GM21390 (cell line): ENCODE data around the gene WBP1L.
"Not testable (repeated sequence)": the region's sequence is repeated elsewhere in the genome, so short reads cannot be mapped to it uniquely, and the experiment has no call there.

Experiments used
- ATAC-seq: cut with Tn5 transposase; IDR thresholded peaks from one replicate; pipeline ENCODE4 v1.9.1; 2021; ENCODE audit not compliant: unreplicated experiment

Gene WBP1L

DNA sequence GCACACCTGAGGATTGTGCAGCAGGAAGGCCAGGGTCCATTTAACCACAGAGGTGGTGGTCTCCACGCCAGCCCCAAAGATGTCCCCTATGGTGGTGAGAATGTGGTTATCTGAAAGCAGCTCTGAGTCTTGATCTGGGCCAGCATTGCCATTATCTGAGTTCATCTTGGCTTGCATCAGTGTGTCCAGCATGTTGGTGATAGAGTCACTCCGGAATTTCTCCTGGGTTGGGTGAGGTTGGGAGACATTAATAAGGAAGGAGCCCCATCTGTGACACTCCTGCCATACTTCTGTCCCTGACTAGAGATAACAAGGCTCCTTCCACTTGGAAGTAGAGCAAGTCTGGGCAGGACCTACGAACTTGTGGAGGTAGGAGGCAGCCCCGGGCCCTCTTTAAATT lies 89.2 kb downstream of the WBP1L start:
- no peak for ATAC-seq

DNA sequence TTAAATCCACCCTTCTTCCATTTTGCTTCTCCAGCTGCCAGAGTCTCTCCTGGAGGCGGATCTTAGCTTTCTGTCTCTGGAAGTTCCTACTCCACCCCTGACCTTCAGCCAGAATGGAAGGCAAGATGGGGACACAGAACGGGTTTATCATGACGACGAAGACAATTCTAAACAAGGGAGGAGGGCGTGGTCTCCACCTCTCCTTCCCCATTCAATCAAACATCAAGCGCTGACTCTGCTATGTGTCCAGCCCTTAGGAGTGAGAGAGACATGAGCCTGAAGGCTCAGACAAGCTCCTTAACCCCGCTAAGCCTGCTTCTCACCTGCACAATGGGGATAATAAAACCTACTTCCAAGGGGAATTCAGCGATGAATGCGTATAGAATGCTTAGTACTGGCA lies 90.4 kb downstream of the WBP1L start:
- ATAC-seq = no peak

DNA sequence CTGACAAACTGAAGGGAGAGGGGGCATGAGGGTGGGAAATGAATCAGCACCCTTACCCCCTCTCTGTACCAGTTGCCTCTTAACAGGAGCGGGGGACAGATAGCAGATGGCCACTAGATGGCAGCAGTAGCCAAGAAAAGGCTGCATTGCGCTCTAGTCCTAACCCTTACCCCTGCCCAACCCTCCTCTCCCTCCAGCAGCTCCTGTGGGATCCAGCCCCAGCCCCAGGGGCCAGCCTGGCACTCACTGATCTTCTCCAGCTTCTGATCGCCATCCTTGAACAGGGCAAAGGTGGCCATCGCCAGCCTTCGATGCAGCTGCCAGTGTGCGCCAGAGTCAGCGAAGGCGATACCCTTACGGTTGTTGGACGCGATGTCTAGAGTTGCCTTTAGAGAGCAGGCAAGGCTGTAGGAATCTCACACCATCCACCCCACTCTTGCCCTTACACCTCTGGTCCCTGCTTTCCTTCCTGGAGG lies 91.3 kb downstream of the WBP1L start:
- peak; percentile 70 for ATAC-seq

DNA sequence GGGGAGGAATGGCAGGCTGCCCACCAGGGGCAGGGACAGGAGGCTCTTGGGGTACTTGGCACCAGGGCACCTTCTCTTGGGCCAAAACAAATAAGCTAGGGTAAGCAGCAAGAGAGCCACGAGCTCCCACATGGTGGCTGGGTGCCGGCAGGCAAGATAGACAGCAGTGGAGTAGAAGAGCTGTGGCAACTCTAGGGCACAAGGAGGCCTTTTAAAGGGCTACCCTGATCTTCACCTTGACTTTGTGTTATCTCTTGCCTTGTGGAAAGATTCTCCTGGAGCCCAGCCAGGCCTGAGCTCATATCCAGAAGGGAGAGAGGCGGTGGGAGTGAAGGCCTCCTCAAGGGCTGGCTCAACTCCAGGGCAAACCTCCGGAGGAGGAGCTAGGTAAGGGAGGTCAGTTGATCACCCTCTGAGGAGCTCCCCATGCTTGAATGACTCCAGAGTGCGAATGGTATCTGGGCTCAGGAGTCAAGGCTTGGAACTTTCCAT lies 93.5 kb downstream of the WBP1L start, which contains the start of gene CYP17A1:
Gene CYP17A1 (minus strand): TSS at position 184 of the 492 bp plus-strand sequence. CDS start 52 bp downstream, at position 132.
- no peak for ATAC-seq

DNA sequence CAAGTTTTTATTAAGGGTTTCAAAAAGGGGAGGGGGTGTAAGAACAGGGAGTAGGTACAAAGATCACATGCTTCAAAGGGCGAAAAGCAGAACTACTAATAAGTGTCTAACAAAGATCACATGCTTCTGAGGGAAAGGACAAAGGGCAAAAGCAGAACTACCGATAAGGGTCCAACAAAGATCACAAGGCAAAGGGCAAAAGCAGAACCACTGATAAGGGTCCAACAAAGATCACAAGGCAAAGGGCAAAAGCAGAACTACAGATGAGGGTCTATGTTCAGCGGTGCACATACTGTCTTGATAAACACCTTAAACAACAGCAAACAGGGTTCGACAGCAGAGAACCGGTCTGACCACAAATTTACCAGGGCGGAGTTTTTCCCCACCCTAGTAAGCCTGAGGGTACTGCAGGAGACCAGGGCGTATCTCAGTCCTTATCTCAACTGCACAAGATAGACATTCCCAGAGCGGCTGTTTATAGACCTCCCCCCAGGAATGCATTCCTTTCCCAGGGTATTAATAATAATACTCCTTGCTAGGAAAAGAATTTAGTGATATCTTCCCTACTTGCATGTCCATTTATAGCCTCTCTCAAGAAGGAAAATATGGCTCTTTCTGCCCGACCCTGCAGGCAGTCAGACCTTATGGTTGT lies 94.7 kb downstream of the WBP1L start:
- not testable (repeated sequence) for ATAC-seq

DNA sequence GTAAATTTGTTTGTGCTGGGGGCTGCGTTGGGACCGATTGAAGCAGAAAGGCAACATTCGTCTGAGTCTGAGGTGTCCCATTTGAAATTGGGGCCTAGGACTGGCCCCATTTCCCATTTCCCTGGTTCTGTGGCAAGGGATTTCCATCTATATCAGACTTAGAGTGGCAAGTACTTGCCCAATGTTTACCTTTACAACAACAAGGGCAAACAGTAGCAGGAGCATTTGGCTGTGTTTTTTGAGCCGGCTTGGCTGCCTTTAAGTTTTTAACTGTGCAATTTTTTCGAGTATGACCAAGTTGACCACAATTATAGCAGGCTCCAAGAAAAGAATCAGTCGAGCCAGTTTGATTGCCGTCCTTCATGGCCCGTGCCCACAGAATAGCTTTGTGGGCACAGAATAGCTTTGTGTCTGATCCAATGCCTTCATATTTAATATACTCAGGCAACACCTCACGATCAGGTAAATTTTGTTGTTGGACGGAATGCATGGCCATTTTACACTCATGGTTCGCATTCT lies 98.1 kb downstream of the WBP1L start:
- no peak for ATAC-seq

DNA sequence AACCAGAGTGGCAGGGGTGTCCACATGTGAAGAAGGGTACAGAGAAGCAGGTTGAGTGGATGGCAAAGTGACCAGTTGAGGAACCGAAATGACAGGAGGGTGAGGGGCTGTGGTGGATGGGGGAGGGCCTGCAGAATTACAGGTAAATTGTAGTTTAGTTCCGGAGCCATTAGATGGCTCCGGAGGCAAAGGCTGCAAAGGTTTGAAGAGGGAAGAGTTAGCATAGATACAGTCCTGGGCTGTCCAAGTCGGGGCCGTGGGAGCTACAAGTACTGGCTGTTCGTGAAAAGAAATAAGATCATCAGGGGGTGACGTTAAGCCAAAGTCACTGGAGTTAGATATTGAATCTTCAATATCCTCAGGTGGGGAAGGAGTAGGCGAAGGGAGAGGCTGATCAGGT lies 99.4 kb downstream of the WBP1L start:
- ATAC-seq = not testable (repeated sequence)

DNA sequence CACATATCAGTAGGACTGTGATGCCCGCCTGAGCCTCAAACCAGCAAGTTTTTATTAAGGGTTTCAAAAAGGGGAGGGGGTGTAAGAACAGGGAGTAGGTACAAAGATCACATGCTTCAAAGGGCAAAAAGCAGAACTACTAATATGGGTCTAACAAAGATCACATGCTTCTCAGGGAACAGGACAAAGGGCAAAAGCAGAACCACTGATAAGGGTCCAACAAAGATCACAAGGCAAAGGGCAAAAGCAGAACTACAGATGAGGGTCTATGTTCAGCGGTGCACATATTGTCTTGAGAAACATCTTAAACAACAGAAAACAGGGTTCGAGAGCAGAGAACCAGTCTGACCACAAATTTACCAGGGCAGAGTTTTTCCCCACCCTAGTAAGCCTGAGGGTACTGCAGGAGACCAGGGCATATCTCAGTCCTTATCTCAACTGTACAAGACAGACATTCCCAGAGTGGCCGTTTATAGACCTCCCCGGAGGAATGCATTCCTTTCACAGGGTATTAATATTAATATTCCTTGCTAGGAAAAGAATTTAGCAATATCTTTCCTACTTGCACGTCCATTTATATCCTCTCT lies 100.5 kb downstream of the WBP1L start:
- ATAC-seq = not testable (repeated sequence)

DNA sequence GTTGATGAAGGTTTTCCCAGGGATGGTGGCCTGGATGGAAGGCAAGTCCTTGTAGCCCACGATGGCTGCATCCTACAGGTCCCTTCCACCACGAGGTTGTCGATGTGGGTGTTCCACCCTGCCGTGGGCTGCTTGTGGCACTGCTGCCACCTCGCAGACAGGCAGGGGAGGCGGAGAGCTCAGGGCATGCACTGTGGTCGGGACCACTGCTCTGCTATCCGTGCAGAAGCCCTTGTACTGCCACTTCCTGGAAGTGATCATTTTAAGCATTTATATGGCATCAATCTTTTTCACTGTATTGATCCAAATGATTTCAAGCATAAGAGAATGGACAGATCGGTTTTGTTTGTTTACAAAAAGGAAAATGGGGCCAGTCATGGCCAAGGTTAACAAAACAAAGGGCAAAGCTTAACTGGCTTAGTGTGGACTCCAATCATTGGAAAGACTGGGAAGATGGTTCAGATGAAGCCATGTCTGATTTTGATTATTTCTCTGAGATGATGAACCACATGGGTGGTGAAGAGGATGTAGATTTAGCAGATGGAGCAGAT lies 101.7 kb downstream of the WBP1L start:
- no peak for ATAC-seq

DNA sequence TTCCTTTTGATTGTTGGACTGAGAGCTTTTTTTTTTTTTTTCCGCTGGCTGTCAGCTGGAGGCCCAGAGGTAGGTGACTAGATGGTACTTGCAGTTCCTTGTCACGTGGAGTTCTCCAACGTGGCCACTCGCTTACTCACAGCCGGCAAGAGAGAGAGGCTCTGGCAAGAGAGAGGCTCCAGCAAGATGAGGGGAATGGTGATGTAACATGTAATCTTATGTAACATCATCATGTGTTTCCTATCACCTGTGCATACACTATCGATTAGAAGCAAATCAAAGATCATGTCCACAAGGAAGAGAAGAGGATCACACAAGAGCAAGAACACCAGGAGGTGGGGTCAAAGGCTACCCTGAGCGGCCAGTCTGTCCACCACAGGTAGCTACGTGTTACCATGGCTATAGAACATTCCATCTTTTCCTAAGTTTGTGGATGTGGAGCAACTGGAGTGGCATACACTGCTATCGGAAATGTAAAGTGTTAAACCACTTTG lies 106.3 kb downstream of the WBP1L start:
- ATAC-seq = no peak

DNA sequence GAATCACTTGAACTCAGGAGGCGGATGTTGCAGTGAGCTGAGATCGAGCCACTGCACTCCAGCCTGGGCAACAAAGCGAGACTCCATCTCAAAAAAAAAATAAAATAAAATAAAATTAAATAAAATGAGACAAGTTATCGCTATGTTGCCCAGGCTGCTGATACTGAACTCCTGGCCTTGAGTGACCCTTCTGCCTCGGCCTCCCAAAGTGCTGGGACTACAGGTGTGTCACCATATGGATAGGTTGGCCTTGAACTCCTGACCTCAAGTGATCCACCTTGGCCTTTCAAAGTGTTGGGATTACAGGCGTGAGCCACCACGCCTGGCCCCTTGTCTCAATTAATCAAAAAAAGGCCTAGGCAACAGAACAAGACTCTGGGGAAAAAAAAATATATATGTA lies 109.5 kb downstream of the WBP1L start:
- not testable (repeated sequence) for ATAC-seq

DNA sequence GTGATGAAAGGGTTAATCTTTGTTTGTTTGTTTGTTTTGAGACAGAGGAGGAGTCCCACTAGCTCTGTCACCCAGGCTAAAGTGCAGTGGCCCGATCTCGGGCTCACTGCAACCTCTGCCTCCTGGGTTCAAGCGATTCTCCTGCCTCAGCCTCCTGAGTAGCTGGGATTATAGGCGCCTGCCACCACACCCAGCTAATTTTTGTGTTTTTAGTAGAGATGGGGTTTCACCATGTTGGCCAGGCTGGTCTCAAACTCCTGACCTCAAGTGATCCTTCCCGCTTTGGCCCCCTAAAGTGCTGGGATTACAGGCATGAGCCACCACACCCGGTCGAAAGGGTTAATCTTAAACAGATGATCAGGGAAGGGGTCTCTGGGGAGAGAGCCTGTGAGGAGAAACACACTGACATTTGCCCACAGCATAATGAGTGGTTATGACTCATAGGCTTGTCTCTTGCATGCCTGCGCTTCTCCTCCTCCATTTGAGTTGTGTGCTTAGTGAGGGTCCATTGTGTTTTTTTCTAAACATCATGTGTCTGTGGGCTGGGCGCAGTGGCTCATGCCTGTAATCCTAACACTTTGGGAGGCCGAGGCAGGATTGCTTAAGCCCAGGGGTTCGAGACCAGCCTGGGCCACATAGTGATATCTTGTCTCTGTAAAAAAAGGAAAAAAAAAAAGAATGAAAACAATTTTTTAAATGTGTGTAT lies 112.1 kb downstream of the WBP1L start:
- ATAC-seq = not testable (repeated sequence)

DNA sequence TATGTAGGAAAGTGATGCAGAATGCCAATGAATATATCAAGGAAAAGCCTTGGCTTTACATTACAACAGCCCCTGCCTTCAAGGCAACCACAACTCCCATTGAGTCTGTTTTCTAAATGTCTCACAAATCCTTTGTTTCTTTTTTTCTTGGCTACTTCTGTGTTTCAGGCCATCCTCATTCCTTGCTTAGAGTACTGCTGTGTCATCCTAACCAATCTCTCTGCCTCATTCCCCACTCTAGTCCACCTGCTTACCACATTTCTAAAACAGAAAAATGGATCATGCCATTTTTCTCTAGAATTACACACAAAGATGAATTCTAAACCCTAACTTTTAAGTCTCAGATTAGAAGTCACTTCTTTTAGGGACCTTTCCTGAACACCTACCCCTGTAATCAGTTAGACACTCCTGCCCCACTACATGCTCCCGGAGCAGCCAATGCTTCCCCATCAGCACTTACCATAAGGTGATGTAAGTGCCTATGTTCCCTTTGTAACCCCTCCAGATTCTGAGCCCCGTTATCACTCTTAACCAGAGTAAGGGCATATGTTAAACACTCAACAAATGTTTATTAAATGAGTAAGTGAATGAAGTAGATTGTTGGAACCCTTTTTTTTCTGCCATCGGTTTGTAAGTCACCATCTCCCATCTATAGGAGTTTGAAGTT lies 113.1 kb downstream of the WBP1L start:
- ATAC-seq = no peak

DNA sequence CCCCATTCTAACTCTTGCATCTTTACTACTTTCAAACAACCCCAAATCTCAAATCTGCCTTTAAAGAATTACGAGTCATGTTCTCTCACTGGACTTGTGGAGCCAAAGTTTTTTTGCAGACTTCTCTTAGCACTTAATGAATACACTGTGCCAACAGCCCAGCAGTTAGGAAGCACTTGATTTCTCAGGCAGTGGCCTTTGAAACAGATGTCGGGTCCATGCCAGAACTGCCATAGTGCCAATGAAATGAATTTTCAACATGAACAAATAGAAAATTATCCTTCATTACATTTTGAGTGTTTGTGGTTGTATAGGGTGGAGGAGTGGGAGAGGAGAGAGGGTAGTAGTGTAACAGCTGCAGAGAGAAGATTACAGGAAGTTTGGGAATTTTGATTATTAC lies 116.2 kb downstream of the WBP1L start:
- ATAC-seq = no peak

DNA sequence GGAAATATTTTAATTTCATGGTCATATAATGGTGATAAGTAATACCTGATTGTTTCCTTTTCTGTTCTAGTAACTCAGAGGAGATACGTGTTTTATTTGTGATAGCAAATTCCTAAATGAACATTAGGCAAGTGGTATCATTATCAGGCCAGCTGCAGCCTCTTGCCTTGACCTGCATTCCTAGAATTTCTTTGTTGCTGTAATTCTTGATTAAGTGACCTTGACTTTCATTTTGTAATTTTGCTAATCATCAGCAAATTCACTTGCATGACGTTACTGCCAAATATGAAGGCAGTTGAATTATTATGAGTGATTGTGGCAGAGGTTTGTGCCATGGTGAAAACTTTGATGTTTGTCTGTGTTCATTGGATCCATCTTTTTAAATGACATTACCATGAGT lies 119.9 kb downstream of the WBP1L start:
- ATAC-seq = no peak

DNA sequence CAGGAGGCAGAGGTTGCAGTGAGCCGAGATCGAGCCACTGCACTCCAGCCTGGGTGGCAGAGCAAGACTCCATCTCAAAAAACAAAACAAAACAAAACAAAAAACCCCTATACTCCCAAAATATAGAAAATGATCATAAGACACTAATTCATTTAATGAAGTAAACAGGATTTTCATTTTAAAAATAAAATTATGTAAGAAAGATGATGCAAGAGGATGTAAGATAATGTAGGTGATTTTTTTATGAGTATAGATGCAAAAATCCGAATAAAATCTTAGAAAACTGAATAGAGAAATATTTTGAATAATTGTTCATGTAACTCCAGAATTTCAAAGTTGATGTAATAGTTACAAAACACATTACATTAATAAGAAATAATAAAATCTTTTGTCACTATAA lies 121.9 kb downstream of the WBP1L start:
- ATAC-seq = no peak
